CD4-positive, alpha-beta T cell treated with Interleukin-10 for 1 hour (primary cell): Measurements from ENCODE around the gene GABBR2.

ENCODE experiments used
- DNase-seq: peaks from one replicate; pipeline ENCODE4 v3.0.0-alpha.2; 2020

GABBR2 gene

DNA sequence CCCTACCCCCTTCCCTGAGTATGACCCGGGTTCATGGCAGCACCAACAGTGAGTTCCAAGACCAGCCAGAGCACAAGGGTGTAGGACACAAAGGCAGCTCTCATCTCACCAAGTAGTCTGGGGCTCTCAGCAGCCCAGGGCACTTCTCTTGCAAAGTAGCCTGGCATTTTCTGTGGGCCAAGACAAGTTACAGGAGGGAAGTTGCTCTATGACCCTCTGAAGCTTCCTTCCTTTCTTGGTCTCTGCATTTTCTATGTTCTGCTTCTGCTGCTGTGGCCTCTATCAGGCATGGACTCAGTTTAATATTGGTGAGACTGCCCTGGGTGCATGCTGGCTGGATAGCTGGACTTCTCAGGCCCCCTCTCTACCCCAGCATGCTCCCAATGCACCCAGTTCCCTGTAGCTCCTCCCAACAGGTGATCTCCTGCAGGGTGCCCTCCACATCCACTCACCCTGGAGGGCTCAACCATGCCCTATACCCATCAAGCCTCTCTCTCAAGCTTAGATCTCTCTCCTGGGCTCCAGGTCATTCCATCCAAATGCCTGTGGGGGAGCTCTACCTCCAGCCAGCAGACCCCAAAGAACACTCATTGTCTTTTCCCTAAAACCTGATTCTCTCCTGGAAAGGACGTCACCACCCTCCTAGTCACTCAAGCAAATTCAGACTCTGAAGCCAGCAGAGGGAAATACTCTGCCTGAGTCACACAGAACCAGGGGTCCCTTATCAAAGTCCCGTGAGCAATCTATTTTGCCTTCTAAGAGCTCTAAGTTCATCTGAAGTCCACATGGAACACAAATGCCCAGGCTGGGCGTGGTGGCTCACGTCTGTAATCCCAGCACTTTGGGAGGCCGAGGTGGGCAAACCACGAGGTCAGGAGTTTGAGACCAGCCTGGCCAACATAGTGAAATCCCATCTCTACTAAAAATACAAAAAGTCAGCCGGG, 467.1 kb downstream of the GABBR2 start:
- DNase-seq, result no peak

DNA sequence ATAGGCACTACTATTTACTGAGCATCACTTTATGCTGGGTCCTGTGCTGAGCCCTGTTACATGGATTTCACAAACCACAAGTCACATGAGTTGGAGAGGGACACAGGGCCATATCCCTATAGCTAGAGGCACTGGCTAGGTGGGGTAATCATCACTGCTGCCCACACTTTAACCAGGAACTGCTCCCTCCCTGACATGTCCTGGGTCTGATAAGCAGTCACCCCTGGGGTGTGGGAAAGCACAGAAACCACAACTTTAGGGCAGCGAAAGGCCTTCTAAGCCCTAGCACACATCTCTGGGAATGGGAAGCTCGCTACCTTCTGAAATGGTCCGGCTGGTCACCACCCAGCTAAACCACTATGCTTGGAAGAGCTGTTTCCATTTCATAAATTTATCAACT, 468.3 kb downstream of the GABBR2 start:
- DNase-seq, result no peak
